Measurements from ENCODE around the gene TMEM163.
"Not testable (repeated sequence)": the region's sequence is repeated elsewhere in the genome, so short reads cannot be mapped to it uniquely, and the experiment has no call there.

The TMEM163 gene

GRCh38 chr2:134758633-134759032, 39.8 kb upstream of the TMEM163 start:
- no peak for TF ChIP-seq CTCF (conservative IDR thresholded peaks at IDR 0.05)
- H3K27ac ChIP-seq = no peak overlapping the region

DNA sequence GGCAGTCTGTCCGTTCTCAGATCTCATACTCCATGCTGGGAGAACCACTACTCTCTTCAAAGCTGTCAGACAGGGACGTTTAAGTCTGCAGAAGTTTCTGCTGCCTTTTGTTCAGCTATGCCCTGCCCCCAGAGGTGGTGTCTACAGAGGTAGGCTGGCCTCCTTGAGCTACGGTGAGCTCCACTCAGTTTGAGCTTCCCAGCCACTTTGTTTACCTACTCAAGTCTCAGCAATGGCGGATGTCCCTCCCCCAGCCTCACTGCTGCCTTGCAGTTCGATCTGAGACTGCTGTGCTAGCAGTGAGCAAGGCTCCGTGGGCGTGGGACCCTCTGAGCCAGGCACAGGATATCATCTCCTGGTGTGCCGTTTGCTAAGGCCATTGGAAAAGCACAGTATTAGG, 33.2 kb upstream of the TMEM163 start:
- not testable (repeated sequence) for H3K27ac ChIP-seq

DNA sequence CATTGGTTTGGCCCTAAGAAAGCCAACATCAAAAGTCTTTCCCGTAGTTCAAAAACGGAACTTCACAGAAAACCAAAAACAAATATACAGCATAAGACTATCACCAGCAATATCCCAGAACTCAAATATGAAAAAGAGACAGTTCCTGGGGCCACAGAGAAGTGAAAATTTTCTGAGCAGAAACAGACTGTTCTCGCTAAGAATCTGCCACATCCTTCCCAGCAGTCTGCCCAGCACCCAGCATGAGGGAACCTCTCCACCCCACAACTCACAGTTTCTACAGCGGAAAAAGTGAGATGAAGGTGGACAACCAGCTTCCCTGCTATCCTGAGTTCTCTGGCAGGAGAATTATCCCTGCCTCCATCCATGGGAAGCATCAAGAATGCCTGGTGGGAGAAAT, 26.7 kb upstream of the TMEM163 start:
- no peak for TF ChIP-seq CTCF (conservative IDR thresholded peaks at IDR 0.05)
- H3K27ac ChIP-seq = no peak overlapping the region

DNA sequence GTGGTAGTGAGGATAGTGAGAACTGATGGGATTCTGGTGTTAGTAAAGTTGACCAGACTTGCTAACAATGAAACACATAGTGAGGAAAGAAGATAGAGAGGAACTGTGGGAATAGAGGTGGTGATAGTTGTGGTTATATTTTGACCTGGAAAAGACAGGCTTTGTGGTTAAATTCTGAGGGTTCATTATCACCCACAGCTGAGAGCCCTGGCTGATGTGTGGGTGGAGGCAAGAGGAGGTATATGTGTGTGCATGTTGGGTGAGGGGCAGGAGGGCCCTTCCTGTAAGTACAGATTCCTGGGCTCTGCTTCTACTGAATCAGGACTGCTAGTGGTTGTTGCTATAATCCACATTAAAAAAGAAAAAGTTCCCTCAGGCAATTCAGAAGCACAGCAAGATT, 26.2 kb upstream of the TMEM163 start:
- no peak overlapping the region for H3K27ac ChIP-seq
- no peak for TF ChIP-seq CTCF (conservative IDR thresholded peaks at IDR 0.05)

GRCh38 chr2:134739879-134740301, 21.1 kb upstream of the TMEM163 start:
- no peak for TF ChIP-seq CTCF (conservative IDR thresholded peaks at IDR 0.05)
- no peak overlapping the region for H3K27ac ChIP-seq

DNA sequence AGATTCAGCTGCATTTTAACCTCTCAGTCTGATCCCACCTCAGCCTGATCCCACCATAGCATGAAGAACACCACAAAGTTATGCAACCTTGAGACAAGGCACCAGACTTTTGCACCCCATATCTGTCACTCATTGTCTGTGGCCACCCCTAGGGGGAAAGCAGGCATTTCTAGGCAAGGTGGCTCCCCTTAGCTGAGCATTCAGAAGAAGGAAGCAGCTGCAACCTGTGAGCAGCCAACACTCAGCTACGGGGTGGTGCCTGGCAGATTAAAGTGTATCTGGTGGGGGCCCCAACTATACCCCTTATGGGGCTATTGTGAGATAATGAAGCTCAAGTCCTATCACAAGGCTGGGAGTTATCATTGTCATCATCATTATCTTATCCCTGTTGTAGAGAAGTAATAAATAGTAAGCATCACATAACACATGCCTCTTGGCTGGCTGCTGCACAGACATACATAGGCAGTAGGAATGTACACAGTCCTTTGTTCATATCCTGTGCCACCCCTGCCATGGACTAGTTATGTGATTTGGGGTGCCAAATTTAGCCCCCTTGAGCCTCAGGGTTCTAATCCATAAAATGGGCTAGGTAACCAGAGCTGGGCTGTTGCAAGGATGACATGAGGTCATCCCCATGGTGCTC, 20.6 kb upstream of the TMEM163 start:
- no peak overlapping the region for H3K27ac ChIP-seq
- TF ChIP-seq CTCF (conservative IDR thresholded peaks at IDR 0.05) = no peak

GRCh38 chr2:134738141-134738870, 19.5 kb upstream of the TMEM163 start:
- no peak for TF ChIP-seq CTCF (conservative IDR thresholded peaks at IDR 0.05)
- no peak overlapping the region for H3K27ac ChIP-seq

GRCh38 chr2:134737671-134738070, 18.9 kb upstream of the TMEM163 start:
- no peak overlapping the region for H3K27ac ChIP-seq
- TF ChIP-seq CTCF (conservative IDR thresholded peaks at IDR 0.05) = no peak
